ENCODE measurements around the gene TRIM66. TPM values are rescaled to one million over a fixed set of nuclear protein-coding genes. Genes with fewer than 3 reads are reported as not detected.

TRIM66 gene
- total and polyA plus RNA-seq, 2 donors (not counting 1 experiment from before 2014, with no cell fraction given) = 3.9 to 13.7 TPM

DNA sequence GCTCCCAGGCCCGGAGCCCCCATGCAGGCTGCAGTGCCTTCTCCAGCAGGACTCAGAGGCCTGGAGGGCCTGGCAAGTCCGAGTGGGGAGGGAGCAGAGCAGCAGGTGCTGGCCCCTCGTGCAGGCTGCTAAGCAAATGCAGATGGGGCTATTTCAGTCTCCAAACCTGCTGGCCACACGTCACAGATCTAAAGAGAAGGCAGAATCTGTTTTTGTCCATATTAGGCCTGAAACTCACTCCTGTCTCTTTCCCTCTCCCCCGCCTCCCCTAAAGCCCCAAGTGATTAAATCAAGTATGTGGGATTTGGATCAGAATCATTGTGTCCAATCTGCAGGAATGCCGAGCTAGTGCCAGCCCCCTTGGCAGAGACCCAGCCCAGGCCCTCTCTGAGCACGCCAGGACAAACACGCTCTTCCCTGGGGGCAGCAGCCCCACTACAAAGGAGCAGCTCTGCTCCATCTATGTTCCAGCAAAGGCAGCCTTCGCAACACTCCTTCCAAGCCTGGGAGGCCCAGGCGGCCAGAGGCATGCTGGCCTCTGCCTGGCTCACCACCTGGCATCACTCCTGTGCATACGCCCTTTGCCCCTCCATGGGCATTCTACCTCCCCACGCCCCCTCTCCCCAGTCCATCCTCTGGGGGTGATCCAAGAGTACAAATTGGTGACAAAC, 26.7 kb upstream of the TRIM66 start:
- H3K4me1 ChIP-seq (ENCODE audit: control insufficient read depth, extremely low read depth, insufficient read depth, low read length) = peaks cover 4% of the 10 kb centered on the region
- TF ChIP-seq, protein P1, sequence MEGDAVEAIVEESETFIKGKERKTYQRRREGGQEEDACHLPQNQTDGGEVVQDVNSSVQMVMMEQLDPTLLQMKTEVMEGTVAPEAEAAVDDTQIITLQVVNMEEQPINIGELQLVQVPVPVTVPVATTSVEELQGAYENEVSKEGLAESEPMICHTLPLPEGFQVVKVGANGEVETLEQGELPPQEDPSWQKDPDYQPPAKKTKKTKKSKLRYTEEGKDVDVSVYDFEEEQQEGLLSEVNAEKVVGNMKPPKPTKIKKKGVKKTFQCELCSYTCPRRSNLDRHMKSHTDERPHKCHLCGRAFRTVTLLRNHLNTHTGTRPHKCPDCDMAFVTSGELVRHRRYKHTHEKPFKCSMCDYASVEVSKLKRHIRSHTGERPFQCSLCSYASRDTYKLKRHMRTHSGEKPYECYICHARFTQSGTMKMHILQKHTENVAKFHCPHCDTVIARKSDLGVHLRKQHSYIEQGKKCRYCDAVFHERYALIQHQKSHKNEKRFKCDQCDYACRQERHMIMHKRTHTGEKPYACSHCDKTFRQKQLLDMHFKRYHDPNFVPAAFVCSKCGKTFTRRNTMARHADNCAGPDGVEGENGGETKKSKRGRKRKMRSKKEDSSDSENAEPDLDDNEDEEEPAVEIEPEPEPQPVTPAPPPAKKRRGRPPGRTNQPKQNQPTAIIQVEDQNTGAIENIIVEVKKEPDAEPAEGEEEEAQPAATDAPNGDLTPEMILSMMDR (conservative IDR thresholded peaks at IDR 0.05 in 1 of 2, IDR thresholded peaks at IDR 0.05 in 1 of 2; ENCODE audit: low read depth in 1 of 2, low read length in 2 of 2) = no peak
- no peak for TF ChIP-seq EZH2 (IDR thresholded peaks at IDR 0.05; ENCODE audit: low read length, missing control alignments)
- H2AFZ ChIP-seq (ENCODE audit: low read length) = no peak overlapping the region
- H3K9ac ChIP-seq (ENCODE audit: insufficient read depth, low read length) = no peak overlapping the region
- no peak overlapping the region for H3K4me2 ChIP-seq (ENCODE audit: extremely low read depth, insufficient read depth, low read length)
- no peak overlapping the region for H3K4me3 ChIP-seq (replicated peaks in 1 of 4; ENCODE audit: control extremely low read depth in 1 of 4, insufficient read depth in 1 of 4, low read depth in 3 of 4, low read length in 4 of 4)
- H3K27ac ChIP-seq (ENCODE audit: insufficient read depth, low read length) = peak overlapping the region; percentile 67
- H3K27me3 ChIP-seq (ENCODE audit: control insufficient read depth, insufficient read depth, low read length) = no peaks in the 10 kb centered on the region
- no peaks in the 10 kb centered on the region for H4K20me1 ChIP-seq (ENCODE audit: control insufficient read depth, extremely low read depth, insufficient read depth, low read length)
- peak; percentile 87 to 98 for DNase-seq (ENCODE audit: low read depth in 2 of 2)
- H3K79me2 ChIP-seq (ENCODE audit: control insufficient read depth, insufficient read depth, low read length) = no peaks in the 10 kb centered on the region
- H3K36me3 ChIP-seq (ENCODE audit: control insufficient read depth, insufficient read depth, low read length) = peaks cover 19% of the 10 kb centered on the region
- no peaks in the 10 kb centered on the region for H3K9me3 ChIP-seq (ENCODE audit: control insufficient read depth, insufficient read depth, low read depth, low read length)

DNA sequence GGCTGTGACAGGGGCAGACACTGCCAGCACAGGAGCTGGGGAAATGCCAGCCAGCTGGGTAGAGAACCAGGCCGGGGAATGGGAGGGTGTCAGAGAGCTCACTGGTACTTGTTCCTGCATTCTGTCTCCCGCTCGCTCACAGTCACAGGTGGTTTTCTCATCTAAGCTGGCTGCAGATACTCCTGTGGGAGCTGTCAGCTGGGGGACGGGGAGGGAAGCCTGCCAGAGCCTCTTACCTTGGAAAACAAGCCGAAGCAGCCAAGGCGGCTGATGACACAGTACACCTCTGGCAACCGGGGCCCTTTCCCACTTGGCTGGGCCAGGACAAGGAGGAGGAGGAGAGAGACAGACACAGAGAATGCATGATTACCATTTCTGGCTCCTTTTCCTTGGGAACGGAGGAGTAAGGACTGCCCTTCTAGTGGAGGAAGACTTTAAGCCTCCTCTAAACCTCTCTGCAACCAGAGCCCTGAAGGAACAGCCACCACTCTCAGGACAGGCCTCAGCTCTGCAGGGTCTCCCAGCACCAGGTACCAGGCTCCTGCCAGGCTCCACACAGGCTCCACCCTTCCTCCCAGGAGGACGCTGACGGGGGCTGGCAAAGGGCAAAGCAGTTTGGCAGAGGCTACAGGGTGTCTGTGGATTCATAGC, 25.2 kb upstream of the TRIM66 start:
- Histone ChIP-seq H3K4me1 (ENCODE audit: control insufficient read depth, extremely low read depth, insufficient read depth, low read length) (peaks cover 4% of the 10 kb centered on the region), H3K4me3 (replicated peaks in 1 of 4; ENCODE audit: control extremely low read depth in 1 of 4, insufficient read depth in 1 of 4, low read depth in 3 of 4, low read length in 4 of 4) (no peak overlapping the region), H3K79me2 (ENCODE audit: control insufficient read depth, insufficient read depth, low read length) (no peaks in the 10 kb centered on the region), H3K4me2 (ENCODE audit: extremely low read depth, insufficient read depth, low read length) (no peak overlapping the region), H4K20me1 (ENCODE audit: control insufficient read depth, extremely low read depth, insufficient read depth, low read length) (no peaks in the 10 kb centered on the region), H3K27me3 (ENCODE audit: control insufficient read depth, insufficient read depth, low read length) (no peaks in the 10 kb centered on the region), H3K27ac (ENCODE audit: insufficient read depth, low read length) (no peak overlapping the region), H3K9ac (ENCODE audit: insufficient read depth, low read length) (no peak overlapping the region), H2AFZ (ENCODE audit: low read length) (no peak overlapping the region), H3K36me3 (ENCODE audit: control insufficient read depth, insufficient read depth, low read length) (peaks cover 18% of the 10 kb centered on the region), H3K9me3 (ENCODE audit: control insufficient read depth, insufficient read depth, low read depth, low read length) (no peaks in the 10 kb centered on the region)
- peak in 1 of 2 donors; percentile 84 for DNase-seq (ENCODE audit: low read depth in 2 of 2)
- TF ChIP-seq EZH2 (IDR thresholded peaks at IDR 0.05; ENCODE audit: low read length, missing control alignments) = no peak
- TF ChIP-seq, protein P1 (conservative IDR thresholded peaks at IDR 0.05 in 1 of 2, IDR thresholded peaks at IDR 0.05 in 1 of 2; ENCODE audit: low read depth in 1 of 2, low read length in 2 of 2) = no peak

DNA sequence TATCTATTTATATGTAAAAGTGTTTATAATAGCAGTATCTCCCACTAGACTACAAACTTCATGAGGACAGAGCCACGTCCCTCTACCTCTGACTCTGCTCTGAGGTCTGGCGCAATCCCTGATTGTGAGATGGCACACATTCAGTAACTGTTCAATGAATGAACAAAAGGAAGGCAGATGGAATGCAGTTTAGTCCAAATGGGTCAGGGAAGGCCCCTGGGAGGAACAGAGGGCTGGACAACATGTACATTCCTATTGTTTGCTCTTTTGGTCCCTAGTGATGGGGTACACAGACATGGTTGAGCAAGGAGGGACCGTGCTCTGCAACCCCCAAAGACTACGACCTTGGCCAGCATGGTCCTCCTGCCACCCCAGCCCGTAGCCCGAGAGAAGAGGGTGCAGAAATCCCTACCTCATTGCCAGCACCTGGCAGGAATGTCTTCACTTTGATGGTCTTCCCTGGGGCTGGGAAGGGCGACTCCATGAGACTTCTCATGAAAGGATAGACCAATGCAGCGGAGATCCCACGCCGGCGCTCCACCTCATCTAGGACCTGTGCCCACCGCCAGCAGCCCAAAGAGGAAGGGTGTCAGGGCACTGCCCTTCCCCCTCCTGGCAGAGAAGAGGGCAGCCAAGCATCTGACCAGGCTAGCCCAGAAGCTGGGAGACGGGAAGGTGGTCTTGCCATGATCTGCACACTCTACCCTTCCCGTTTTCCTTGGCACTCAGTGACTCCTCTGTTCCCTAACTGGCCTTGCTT, 24.4 kb upstream of the TRIM66 start:
- no peaks in the 10 kb centered on the region for H3K9me3 ChIP-seq (ENCODE audit: control insufficient read depth, insufficient read depth, low read depth, low read length)
- H3K79me2 ChIP-seq (ENCODE audit: control insufficient read depth, insufficient read depth, low read length) = no peaks in the 10 kb centered on the region
- DNase-seq (ENCODE audit: low read depth in 2 of 2) = no peak
- no peak overlapping the region for H3K4me2 ChIP-seq (ENCODE audit: extremely low read depth, insufficient read depth, low read length)
- peaks cover 4% of the 10 kb centered on the region for H3K4me1 ChIP-seq (ENCODE audit: control insufficient read depth, extremely low read depth, insufficient read depth, low read length)
- H4K20me1 ChIP-seq (ENCODE audit: control insufficient read depth, extremely low read depth, insufficient read depth, low read length) = no peaks in the 10 kb centered on the region
- no peak overlapping the region for H2AFZ ChIP-seq (ENCODE audit: low read length)
- no peak overlapping the region for H3K27ac ChIP-seq (ENCODE audit: insufficient read depth, low read length)
- TF ChIP-seq, protein P1 (conservative IDR thresholded peaks at IDR 0.05 in 1 of 2, IDR thresholded peaks at IDR 0.05 in 1 of 2; ENCODE audit: low read depth in 1 of 2, low read length in 2 of 2) = no peak
- no peak for TF ChIP-seq EZH2 (IDR thresholded peaks at IDR 0.05; ENCODE audit: low read length, missing control alignments)
- H3K27me3 ChIP-seq (ENCODE audit: control insufficient read depth, insufficient read depth, low read length) = no peaks in the 10 kb centered on the region
- H3K9ac ChIP-seq (ENCODE audit: insufficient read depth, low read length) = no peak overlapping the region
- H3K4me3 ChIP-seq (replicated peaks in 1 of 4; ENCODE audit: control extremely low read depth in 1 of 4, insufficient read depth in 1 of 4, low read depth in 3 of 4, low read length in 4 of 4) = no peak overlapping the region
- peaks cover 22% of the 10 kb centered on the region for H3K36me3 ChIP-seq (ENCODE audit: control insufficient read depth, insufficient read depth, low read length)

All from fibroblast of lung (primary cell).